Activated naive CD4-positive, alpha-beta T cell (primary cell): ENCODE data around the gene DYNC1H1.
A peak's percentile ranks its signal among the peaks of the same experiment; 100 is the strongest.

Experiments
- DNase-seq, 4 experiments: peaks; one replicate each; lab custom pipeline; 2025; lab: John Stamatoyannopoulos, UW

Gene DYNC1H1

DNA sequence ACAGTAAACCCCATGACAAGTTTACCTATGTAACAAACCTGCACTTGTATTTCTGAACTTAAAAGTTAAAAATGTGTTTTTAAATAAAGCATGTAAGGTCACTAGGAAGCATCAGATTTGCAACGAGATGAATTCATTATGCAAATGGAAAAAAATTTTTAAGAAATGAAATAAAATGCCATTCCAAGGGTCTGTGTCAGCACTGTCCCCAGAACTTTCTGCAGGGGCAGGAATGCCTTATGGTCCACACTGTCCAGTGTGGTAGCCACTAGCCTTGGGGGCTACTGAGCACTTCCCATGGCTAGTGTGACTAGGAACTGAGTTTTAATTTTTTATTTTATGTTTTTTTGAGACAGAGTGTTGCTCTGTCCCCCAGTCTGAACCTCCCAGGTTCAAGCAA, 73.3 kb downstream of the DYNC1H1 start:
- no peak for DNase-seq

DNA sequence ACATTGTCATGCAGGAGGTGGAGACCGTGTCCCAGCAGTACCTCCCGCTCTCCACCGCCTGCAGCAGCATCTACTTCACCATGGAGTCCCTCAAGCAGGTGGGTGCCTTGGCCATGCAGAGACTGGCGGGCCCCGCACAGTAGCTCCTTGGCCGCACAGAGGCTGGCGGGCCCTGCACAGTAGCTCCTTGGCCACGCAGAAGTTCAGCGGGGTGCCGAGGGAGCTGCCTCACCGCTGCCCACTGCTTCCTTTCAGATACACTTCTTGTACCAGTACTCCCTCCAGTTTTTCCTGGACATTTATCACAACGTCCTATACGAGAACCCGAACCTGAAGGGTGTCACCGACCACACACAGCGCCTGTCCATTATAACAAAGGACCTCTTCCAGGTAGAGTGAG, 74.8 kb downstream of the DYNC1H1 start:
- no peak for DNase-seq

DNA sequence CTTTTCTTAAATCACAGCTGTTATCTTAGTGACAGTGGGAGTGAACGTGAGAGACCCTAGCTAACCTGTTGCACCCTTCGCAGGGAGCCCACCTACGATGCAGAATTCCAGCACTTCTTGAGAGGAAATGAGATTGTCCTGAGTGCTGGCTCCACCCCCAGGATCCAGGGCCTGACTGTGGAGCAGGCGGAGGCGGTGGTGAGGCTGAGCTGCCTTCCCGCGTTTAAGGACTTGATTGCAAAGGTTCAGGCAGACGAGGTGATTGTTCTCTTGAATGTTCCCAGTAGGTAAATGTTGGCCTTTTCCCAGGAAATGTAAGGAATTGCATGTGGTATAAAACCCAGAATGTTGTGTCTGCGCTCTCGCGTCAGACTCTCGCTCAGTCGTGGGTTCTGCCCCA, 75.8 kb downstream of the DYNC1H1 start:
- DNase-seq = no peak

DNA sequence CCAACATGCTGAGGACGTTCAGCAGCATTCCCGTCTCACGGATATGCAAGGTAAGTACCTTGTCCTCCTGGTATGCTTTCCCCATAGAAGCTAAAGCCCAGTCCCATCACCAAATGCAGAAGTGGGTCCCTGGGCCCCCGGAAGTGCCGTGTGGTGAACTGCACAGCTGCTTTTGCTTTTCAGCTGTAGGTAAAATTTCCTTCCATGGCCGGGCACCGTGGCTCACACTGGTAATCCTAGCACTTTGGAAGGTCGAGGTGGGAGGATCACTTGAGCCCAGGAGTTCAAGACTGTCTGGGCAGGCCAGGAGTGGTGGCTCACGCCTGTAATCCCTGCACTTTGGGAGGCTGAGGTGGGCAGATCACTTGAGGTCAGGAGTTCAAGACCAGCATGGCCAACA, 78.3 kb downstream of the DYNC1H1 start:
- no peak for DNase-seq

DNA sequence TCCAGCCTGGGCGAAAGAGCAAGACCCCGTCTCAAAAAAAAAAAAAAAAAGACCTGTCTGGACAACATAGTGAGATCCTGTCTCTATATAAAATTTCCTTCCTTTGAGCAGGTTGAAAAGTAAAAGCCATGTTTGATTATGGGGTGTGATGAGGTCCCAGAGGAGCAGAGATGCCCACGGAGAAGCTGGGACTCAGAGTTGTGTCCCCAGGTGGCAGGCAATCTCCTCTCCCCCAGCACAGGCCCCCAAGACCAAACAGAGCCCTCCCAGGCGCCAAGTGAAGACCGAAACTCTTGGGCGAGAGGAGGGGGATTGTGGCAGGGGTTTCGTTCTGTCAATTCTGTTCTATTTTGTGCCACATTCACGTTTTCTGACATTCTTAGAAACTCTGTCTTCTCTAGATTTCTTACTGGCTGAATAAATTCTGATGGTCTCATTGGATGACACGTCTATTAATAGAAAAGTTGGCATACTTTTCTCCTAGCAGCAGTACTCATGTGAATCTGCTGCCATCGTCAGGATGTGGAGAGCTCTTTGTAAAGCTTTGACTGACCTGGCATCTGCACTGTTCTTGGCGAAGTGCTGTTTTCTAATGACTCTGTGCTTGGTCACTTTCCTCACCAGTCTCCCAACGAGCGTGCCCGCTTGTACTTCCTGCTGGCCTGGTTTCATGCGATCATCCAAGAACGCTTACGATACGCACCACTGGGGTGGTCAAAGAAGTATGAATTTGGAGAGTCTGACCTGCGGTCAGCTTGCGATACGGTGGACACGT, 79.1 kb downstream of the DYNC1H1 start:
- no peak for DNase-seq

DNA sequence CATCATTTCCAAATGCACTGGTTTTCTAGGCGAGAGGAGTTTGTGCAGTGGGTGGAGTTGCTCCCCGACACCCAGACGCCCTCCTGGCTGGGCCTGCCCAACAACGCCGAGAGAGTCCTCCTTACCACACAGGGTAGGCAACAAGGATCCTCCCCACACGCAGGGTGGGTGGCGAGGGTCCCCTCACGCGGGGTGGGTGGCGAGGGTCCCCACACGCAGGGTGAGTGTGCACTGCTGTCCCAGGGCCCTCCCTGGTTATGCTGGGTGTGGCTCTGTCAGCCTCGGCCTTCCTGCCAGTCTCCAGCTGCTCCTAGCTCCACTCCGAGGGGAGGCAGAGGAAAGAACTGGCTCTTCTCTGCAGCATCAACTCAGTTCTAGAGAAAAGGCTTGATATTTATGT, 80.2 kb downstream of the DYNC1H1 start:
- no peak for DNase-seq

DNA sequence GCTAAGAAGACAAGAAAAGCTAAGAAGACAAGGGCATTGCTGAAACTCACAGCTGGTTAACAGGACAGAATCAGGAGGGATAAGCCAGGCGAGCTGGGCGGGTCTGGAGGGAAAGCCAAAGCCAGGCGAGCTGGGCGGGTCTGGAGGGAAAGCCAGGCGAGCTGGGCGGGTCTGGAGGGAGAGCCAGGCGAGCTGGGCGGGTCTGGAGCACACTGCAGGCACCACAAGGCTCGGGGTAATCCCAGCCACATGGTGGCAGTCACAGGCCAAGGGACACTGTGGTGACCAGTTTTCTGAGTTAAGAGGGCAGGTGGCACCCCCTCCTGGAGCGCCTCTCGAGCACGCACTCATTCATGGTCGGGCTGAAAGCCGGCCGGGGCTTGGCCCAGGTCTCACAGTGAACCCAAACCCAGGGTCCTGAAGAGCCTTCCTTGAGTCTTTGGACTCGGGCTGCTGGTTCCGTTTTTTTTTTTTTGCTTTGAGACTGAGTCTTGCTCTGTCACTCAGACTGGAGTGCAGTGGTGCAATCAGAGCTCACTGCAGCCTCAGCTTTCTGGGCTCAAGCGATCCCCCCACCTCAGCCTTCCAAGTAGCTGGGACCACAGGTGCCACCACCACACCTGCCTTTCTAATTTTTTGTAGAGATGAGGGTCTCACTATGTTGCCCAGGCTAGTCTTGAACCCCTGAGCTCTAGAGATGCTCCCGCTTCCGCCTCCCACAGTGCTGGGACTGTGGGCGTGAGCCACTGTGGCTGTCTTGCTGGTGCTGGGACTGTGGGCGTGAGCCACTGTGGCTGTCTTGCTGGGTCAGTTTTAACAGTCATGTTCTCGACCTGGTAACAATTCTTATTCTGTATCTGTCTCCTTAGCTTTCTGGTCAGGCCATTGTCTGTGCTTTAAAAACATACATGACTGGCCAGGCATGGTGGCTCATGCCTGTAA, 82.2 kb downstream of the DYNC1H1 start:
- no peak for DNase-seq

DNA sequence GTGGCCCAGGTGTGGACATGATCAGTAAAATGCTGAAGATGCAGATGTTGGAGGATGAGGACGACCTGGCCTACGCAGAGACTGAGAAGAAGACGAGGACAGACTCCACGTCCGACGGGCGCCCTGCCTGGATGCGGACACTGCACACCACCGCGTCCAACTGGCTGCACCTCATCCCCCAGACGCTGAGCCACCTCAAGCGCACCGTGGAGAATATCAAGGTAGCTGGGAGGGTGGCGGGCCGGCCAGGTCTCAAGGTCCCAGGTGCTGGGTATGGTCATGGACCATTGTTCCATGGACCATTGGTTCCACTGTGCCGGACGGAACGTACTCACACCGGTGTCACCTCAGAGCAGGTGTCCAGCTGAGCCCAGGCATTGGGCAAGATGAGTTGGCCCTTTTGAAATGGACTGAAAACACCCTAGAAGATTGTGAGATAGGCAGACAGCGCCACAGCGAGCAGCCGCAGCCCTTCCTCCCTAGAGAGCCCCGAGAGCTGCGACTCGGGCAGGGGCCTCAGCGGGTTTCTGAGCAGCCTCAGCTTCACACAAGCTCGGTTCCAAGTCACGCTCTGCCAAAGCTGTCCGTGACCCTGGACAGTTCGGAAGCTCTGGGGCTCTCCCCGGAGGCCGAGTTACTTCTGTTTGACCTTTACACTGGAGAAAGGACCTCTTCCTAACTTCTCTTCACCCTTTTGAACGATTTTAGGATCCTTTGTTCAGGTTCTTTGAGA, 83.6 kb downstream of the DYNC1H1 start:
- DNase-seq = no peak

DNA sequence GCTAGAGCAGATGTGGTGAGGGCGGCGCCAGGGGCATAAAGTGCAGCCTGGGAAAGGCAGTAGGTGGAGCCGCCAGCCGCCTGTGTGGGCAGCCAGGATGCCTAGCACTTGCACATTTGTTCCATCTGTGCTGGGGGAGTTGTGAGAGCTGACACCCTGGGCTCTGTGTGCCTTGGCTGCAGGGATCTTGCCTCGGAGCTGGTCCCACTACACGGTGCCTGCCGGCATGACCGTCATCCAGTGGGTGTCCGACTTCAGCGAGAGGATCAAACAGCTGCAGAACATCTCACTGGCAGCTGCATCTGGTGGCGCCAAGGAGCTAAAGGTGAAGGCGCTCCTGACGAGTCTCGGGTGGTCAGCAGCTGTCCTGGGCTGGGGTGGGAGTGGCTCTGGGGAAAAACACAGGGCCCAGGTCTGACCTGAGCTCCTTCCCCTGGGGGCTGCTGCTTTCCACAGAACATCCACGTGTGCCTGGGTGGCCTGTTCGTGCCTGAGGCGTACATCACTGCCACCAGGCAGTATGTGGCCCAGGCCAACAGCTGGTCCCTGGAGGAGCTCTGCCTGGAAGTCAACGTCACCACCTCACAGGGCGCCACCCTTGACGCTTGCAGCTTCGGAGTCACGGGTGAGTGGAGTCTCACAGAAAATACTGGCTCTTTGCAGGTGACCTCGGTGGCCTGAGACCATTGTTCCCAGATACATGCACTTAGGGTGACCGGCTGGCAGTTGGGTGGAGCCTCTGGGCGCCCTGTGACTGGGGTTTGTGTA, 85.1 kb downstream of the DYNC1H1 start:
- DNase-seq = no peak

DNA sequence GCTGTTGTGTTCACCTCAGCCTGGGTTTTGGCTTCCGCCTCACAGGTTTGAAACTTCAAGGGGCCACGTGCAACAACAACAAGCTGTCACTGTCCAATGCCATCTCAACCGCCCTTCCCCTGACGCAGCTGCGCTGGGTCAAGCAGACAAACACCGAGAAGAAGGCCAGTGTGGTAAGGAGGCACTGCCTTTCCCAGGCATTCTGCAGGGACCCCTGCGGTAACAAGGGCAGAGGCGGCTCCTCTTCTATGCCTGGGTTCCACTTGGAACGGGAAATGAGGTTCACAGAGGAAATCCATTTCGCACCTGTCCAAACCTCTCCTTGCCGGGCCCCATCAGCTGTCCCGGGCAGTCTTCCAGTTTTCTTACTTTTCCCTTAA, 85.6 kb downstream of the DYNC1H1 start:
- DNase-seq = no peak

DNA sequence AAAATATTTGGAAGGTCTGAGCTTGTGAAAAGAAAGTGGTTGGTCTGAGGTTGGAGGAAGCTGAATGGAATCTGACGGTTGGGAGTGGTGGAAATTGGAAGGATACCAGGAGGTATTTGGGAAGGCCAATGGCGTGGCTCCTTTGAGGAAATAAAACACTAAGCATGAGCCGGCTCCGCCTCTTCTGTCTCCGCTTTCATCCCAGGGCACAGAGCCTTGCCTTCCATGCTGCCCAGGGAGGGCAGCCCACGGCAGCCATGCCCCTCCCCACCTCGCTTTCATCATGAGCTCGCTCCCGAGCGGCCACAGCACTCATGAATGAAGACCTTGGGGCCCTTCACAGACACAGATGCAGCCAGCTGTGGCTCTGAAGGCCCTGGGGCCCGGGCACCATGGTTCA, 86.3 kb downstream of the DYNC1H1 start:
- no peak for DNase-seq

DNA sequence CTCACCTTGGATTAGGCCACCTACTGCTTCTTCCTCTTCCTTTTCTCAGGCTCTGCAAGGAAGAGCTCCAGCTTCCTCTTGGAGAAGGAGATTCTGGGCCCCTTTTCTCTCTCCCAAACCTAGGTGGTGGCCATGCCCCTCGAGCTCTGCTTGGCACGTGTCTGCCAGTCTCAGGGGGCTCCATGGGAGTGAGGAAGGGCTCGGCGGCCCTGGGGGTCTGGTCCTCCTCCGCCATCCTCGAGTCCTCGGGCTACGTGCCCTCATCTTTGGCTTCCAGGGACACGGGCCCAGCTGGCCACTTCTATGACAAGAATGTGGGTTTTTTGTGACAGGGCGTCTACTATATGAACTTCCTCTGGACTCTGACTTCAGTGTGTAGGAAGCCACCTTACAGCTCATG, 88.1 kb downstream of the DYNC1H1 start:
- no peak for DNase-seq

DNA sequence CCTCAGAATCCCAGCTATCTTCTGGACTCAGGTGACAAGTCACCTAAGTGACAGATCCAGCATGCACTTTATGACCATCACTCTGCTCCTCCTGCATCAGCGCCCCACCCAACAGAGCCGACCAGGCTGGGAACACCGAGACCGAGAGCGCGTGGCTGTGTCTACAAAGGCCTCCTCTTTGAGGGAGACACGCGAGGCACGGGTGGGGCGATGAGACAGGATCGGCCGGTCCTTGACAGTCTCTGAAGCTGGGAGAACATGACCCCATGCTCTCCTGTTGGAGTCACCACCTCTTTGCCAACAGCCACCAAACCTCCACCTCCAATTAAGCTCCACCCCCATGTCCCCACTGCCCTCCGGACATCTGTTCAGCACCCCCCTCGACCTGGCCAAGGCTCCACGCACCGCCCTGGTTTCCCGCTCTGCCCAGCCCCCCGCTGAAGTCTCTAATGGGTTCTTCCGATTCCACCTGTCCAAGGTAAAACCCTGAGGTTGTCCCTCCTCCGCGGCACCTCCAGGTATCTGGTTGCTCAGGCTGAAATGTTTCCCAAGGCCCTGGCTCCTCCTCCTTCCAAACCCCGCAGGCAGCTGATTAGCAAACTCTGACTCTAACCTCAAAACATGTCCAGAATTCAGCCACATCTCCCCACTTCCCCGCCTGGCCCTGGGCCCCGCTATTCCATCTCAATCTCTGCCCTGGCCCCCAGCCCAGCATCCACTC, 91.0 kb downstream of the DYNC1H1 start:
- DNase-seq = no peak

DNA sequence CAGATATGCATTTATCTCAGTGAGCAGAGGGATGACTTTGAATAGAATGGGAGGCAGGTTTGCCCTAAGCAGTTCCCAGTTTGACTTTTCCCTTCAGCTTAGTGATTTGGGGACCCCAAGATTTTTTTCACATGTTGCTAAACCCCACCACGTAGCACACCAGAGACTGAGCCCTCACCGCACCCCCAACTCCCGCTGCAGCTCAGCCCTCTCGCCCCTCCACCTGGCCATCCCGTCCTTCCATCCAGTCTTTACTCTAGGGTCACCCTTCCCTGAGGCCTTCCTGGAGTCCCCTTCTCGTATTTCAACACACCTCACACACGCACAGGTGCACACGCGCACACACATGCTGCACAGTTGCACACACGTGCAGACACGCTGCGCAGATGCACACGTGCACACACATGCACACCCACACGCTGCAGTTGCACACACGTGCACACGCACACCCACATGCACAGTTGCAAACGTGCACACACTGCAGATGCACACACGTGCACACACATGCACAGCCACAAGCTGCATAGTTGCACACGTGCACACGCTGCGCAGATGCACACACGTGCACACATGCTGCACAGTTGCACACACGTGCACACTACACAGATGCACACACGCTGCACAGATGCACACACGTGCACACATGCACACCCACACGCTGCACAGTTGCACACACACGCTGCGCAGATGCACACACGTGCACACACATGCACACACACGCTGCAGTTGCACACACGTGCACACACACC, 92.5 kb downstream of the DYNC1H1 start:
- DNase-seq = no peak

DNA sequence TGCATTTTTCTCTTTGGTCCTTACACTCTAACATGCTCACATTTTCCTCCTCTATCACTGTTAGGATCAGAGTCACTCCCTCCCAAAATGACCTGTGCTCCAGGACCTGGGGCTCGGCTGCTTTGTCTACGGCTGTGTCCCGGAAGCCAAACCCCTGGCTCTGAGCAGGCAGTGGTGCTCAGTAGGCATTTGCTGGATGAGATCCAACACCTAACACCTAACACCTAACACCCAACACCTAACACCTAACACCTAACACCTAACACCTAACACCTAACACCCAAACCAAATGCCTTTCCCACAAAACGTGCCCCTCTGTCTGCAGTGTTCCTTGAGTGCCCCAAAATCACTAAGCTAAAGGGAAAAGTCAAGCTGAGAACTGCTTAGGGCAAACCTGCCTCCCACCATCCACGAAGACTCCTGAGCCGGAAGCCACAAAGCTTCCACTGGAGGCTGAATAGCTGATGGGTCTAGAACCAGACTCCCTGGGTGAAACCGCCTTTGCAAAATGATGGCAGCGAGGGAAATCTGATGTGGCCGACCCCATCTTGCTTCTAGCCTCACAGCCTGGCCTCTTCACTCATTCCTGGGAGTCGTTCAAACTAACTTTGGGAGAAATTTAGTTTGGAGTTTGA, 93.2 kb downstream of the DYNC1H1 start:
- DNase-seq = no peak

DNA sequence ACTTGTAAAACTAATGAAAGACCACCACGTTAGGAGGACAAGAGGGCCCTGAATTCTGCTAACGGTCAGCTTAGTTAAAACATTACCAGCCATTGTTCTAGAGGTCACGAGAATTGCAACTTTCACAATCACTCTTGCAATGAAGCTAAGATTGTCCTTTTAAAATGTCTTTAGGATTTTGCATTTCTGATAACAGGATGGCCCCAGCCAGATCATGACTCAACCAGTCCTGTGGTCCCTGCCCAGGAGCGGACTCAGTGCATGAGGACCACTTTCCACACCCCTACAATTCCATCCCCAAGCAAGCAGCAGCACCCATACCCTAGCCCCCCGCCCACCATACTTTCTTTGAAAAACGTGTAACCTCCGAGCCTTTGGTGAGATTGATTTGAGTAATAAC, 93.8 kb downstream of the DYNC1H1 start:
- DNase-seq = no peak

DNA sequence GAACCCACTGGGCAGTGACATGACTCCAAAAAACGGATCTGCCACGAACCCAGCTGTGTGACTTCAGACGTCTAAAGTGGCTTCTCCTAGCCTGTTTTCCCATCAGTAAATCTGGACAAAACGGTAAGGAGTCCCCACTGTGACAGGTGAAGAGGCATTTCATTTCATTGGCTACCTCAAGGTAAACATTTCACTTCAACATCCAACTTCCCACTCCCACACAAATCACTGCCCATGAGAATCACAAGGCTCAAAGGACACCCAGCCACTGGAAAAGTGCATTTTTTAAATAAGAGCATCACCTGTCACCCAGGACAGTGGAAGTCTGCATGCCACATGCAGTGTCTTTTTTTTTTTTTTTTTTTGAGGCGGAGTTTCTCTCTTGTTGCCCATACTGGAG, 94.6 kb downstream of the DYNC1H1 start:
- DNase-seq = no peak

DNA sequence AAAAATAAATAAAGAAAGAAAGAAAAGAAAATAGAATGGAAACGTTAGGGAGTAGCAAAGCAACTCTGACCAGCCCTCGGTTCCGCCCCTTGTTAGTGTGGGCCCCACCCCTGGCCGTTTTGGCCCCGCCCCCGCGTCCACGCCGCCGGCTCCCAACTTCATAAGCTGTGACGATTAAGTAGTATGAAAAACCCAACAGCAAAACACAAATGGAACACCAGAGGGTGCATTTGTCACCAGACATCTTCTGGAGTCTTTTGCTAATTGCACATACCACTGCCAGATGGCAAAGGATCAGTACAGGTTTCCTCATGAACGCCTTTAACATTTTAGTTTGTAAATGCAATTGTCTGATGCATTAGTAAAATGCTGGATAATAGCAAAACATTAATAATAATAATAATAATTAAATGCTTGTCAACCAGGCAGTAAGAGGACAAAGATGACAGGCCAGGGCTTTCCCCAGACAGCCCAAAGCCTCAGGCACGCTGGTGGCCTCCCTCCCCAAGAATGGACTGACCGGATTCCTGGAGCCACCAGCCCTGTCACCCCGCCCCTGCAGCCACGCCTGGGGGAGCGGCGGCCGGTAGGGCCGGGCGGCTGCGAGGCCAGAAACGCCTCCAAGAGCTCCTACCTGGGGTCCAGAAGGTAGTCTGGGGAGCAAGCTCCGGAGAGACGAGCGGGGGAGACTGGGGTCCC, 98.9 kb downstream of the DYNC1H1 start:
- DNase-seq = peak in 2 of 4 experiments; percentile 24 to 52

DNA sequence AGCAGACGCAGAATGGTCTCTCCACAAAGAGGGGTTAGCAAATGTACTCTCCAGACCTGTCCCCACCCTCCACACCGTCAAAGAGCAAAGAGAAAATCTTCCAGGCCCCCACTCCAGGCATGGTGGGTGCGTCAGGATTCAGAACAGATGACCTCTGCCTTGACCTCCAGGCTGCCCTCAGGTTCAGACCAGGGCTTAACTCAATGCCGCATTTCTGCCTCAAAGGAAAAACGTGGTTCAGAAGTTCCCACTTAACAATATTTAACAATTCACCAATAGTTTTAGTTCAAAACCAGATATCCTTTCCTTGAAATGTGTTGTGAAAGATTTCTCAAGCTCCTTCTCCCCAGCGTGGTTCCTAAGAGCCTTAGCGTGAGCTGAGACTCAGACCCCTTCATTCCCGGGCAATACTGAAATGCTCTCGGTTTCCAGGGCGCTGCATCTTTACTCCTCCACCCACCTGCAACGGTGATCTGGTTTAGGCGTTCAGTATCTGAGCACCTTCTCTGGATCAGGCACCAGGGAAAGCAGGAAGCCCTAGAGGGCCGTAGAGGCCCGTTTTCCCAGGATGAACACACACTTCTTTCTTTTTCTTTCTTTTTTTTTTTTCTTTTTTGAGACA, 99.5 kb downstream of the DYNC1H1 start:
- no peak for DNase-seq
